OCI-LY1 (cell line): ENCODE measurements around the gene VAV2.

Experiments used
- H2AFZ ChIP-seq: fragments of 200-600 bp; sonication (generic), shearing (Covaris generic); 2 replicates; pipeline ENCODE4 v1.6.0; 2014; ENCODE audit warnings: antibody characterized with exemption, mild to moderate bottlenecking, low read length
- H3F3A ChIP-seq: fragments of 200-600 bp; sonication (generic), shearing (Covaris generic); 2 replicates; pipeline ENCODE4 v1.6.0; 2014; ENCODE audit warnings: mild to moderate bottlenecking, antibody characterized with exemption, low read length, moderate library complexity; ENCODE audit not compliant: insufficient read depth
- H3K27ac ChIP-seq: fragments of 200-600 bp; sonication (generic); 2 replicates; pipeline ENCODE4 v1.5.1; 2014; ENCODE audit warnings: low read length, mixed run types, mild to moderate bottlenecking, low read depth; ENCODE audit not compliant: poor library complexity, severe bottlenecking
- H3K27me3 ChIP-seq: fragments of 200-600 bp; sonication (generic); 2 replicates; pipeline ENCODE4 v1.6.0; 2014; ENCODE audit warnings: antibody characterized with exemption, mild to moderate bottlenecking, low read length, moderate library complexity; ENCODE audit not compliant: insufficient read depth
- H3K36me3 ChIP-seq: fragments of 200-600 bp; sonication (generic); 2 replicates; pipeline ENCODE4 v1.6.1; 2014; ENCODE audit warnings: mild to moderate bottlenecking, antibody characterized with exemption, low read length, moderate library complexity, mixed read lengths; ENCODE audit not compliant: insufficient read depth
- H3K4me1 ChIP-seq: fragments of 200-600 bp; sonication (generic); 2 replicates; pipeline ENCODE4 v1.5.1; 2014; ENCODE audit warnings: mild to moderate bottlenecking, low read length, moderate library complexity; ENCODE audit not compliant: insufficient read depth, severe bottlenecking
- H3K4me2 ChIP-seq: fragments of 200-600 bp; sonication (generic), shearing (Covaris generic); 2 replicates; pipeline ENCODE4 v1.6.1; 2014; ENCODE audit warnings: low read length
- H3K4me3 ChIP-seq: fragments of 200-600 bp; sonication (generic); 2 replicates; pipeline ENCODE4 v1.5.1; 2014; ENCODE audit warnings: low read length, low read depth, mild to moderate bottlenecking, mixed read lengths; ENCODE audit not compliant: poor library complexity, severe bottlenecking
- H3K79me2 ChIP-seq: fragments of 200-600 bp; shearing (Covaris generic); 2 replicates; pipeline ENCODE4 v1.6.1; 2016; ENCODE audit warnings: mixed run types, low read length, mixed read lengths; ENCODE audit not compliant: insufficient read depth
- H3K9ac ChIP-seq: fragments of 200-600 bp; sonication (generic), shearing (Covaris generic); 2 replicates; pipeline ENCODE4 v1.6.1; 2014; ENCODE audit warnings: mild to moderate bottlenecking, low read length, mixed read lengths
- H3K9me2 ChIP-seq: fragments of 200-600 bp; sonication (generic), shearing (Covaris generic); 2 replicates; pipeline ENCODE4 v1.6.1; 2014; ENCODE audit warnings: low read depth, mild to moderate bottlenecking, low read length, mixed read lengths
- H3K9me3 ChIP-seq: fragments of 200-600 bp; shearing (Covaris generic); 2 replicates; pipeline ENCODE4 v1.6.1; 2014; ENCODE audit warnings: low read length, mixed read lengths
- H4K20me1 ChIP-seq: fragments of 200-600 bp; sonication (generic), shearing (Covaris generic); 2 replicates; pipeline ENCODE4 v1.6.0; 2016; ENCODE audit warnings: mild to moderate bottlenecking, low read length; ENCODE audit not compliant: insufficient read depth
- CTCF ChIP-seq: fragments of 200-600 bp; sonication (generic), shearing (Covaris generic); IDR thresholded peaks from 2 replicates; pipeline ENCODE4 v1.5.1; 2017; ENCODE audit warnings: mild to moderate bottlenecking, antibody characterized with exemption, low read length, moderate library complexity, mixed read lengths
- EZH2 ChIP-seq: fragments of 200-600 bp; sonication (generic), shearing (Covaris generic); IDR thresholded peaks from 2 replicates; pipeline ENCODE4 v1.8.0; 2017; ENCODE audit warnings: borderline replicate concordance, mixed run types, mild to moderate bottlenecking, antibody characterized with exemption, low read length, moderate library complexity, mixed read lengths

VAV2 gene

GRCh38 chr9:133876836-133877235 lies 115.3 kb downstream of the VAV2 start:
- Histone ChIP-seq H3K9me3 (no peaks in the 10 kb centered on the region), H3K9me2 (no peaks in the 10 kb centered on the region), H3F3A (no peaks in the 10 kb centered on the region), H3K27ac (no peak overlapping the region), H3K4me1 (no peaks in the 10 kb centered on the region), H3K27me3 (peaks cover 9% of the 10 kb centered on the region; the same call in 1 of the 2 replicates), H3K36me3 (no peaks in the 10 kb centered on the region), H2AFZ (no peak overlapping the region), H4K20me1 (no peaks in the 10 kb centered on the region), H3K4me3 (no peak overlapping the region), H3K79me2 (no peaks in the 10 kb centered on the region), H3K9ac (no peak overlapping the region), H3K4me2 (no peak overlapping the region)
- TF ChIP-seq EZH2 = no peak
- TF ChIP-seq CTCF = no peak

GRCh38 chr9:133876144-133876543 lies 116.0 kb downstream of the VAV2 start:
- TF ChIP-seq CTCF = peak; percentile 43
- no peak for TF ChIP-seq EZH2
- H3K4me2 ChIP-seq = no peak overlapping the region
- no peaks in the 10 kb centered on the region for H4K20me1 ChIP-seq
- H3F3A ChIP-seq = no peaks in the 10 kb centered on the region
- no peak overlapping the region for H3K9ac ChIP-seq
- no peak overlapping the region for H2AFZ ChIP-seq
- peaks cover 9% of the 10 kb centered on the region; the same call in 1 of the 2 replicates for H3K27me3 ChIP-seq
- no peaks in the 10 kb centered on the region for H3K4me1 ChIP-seq
- H3K4me3 ChIP-seq = no peak overlapping the region
- H3K36me3 ChIP-seq = no peaks in the 10 kb centered on the region
- no peaks in the 10 kb centered on the region for H3K9me2 ChIP-seq
- H3K27ac ChIP-seq = no peak overlapping the region
- no peaks in the 10 kb centered on the region for H3K9me3 ChIP-seq
- no peaks in the 10 kb centered on the region for H3K79me2 ChIP-seq

- no peaks in the 10 kb centered on the region for H3K9me2 ChIP-seq
- H3K79me2 ChIP-seq = no peaks in the 10 kb centered on the region
- no peak overlapping the region for H3K27ac ChIP-seq
- H3K4me1 ChIP-seq = no peaks in the 10 kb centered on the region
- H2AFZ ChIP-seq = no peak overlapping the region
- H3K27me3 ChIP-seq = peaks cover 5% of the 10 kb centered on the region; the same call in 1 of the 2 replicates
- H3K4me3 ChIP-seq = no peak overlapping the region
- H3K4me2 ChIP-seq = no peak overlapping the region
- H3K36me3 ChIP-seq = no peaks in the 10 kb centered on the region
- H3K9ac ChIP-seq = no peak overlapping the region
- H4K20me1 ChIP-seq = no peaks in the 10 kb centered on the region
- no peak for TF ChIP-seq EZH2
- no peak for TF ChIP-seq CTCF
- no peaks in the 10 kb centered on the region for H3K9me3 ChIP-seq
- H3F3A ChIP-seq = no peaks in the 10 kb centered on the region
Observed at GRCh38 chr9:133875131-133875530, 117.0 kb downstream of the VAV2 start.
